SK-N-SH (cell line): ENCODE results near the gene NRG3. TPM values are rescaled to one million over a fixed set of nuclear protein-coding genes. Genes with fewer than 3 reads are reported as not detected.

Source experiments
- CTCF ChIA-PET: fragments of 300-600, 350-600 bp; formaldehyde crosslinking; extraction: SDS; loops from one replicate; lab custom pipeline; 2021; lab: Yijun Ruan, JAX
- POLR2A ChIA-PET: fragments of 350-600 bp; sonication (Branson Sonifier 250); formaldehyde crosslinking; extraction: SDS; loops from one replicate; lab custom pipeline; 2020; ENCODE audit warnings: antibody characterized with exemption, inconsistent platforms; lab: Yijun Ruan, JAX
- DNase-seq: peaks from one replicate; pipeline ENCODE4 v3.0.0; 2012
- H2AFZ ChIP-seq: fragments of 200-600 bp; sonication (generic); 2 replicates; pipeline ENCODE4 v1.8.1; 2016; ENCODE audit warnings: antibody characterized with exemption, mild to moderate bottlenecking, low read depth
- H3F3A ChIP-seq: fragments of 200-600 bp; sonication (generic); replicated peaks from 2 replicates; pipeline ENCODE3; 2016; ENCODE audit warnings: antibody characterized with exemption, mild to moderate bottlenecking; ENCODE audit not compliant: insufficient read depth
- H3K27ac ChIP-seq, 2 experiments: fragments of 200-500 bp in 1 of 2; fragments of 200-600 bp in 1 of 2; sonication (Bioruptor generic) in 1 of 2; sonication (generic), shearing (Covaris generic) in 1 of 2; 2 replicates each; pipeline versions ENCODE4 v1.5.1 to v1.6.1; 2014 to 2016; ENCODE audit warnings: low read depth in 2 of 2, inconsistent platforms in 1 of 2, low read length in 1 of 2, mild to moderate bottlenecking in 1 of 2, mixed read lengths in 1 of 2
- H3K27me3 ChIP-seq: fragments of 200-600 bp; sonication (generic), shearing (Covaris generic); 2 replicates; pipeline ENCODE4 v1.6.1; 2016; ENCODE audit warnings: mixed run types; ENCODE audit not compliant: insufficient read depth
- H3K36me3 ChIP-seq, 2 experiments: fragments of 200-500 bp in 1 of 2; fragments of 200-600 bp in 1 of 2; sonication (Bioruptor generic) in 1 of 2; sonication (generic) in 1 of 2; replicated peaks in 1 of 2; 2 replicates each; pipeline versions ENCODE3 to v1.5.1; 2014 to 2016; ENCODE audit warnings: low read length in 1 of 2, mild to moderate bottlenecking in 1 of 2; ENCODE audit not compliant: insufficient read depth in 2 of 2, control insufficient read depth in 1 of 2
- H3K4me1 ChIP-seq, 2 experiments: fragments of 200-500 bp in 1 of 2; fragments of 200-600 bp in 1 of 2; sonication (Bioruptor generic) in 1 of 2; sonication (generic), shearing (Covaris generic) in 1 of 2; 2 replicates each; pipeline versions ENCODE4 v1.5.1 to v1.6.1; 2014 to 2016; ENCODE audit warnings: low read depth in 1 of 2, low read length in 1 of 2, mixed run types in 1 of 2; ENCODE audit not compliant: insufficient read depth in 2 of 2, control insufficient read depth in 1 of 2
- H3K4me2 ChIP-seq: fragments of 200-600 bp; sonication (generic), shearing (Covaris generic); 2 replicates; pipeline ENCODE4 v1.6.1; 2017; ENCODE audit warnings: mixed run types
- H3K4me3 ChIP-seq, 2 experiments: fragments of 200-500 bp in 1 of 2; fragments of 200-600 bp in 1 of 2; sonication (Bioruptor generic) in 1 of 2; sonication (generic), shearing (Covaris generic) in 1 of 2; 2 replicates each; pipeline versions ENCODE4 v1.5.1 to v1.8.1; 2014 to 2016; ENCODE audit warnings: low read depth in 2 of 2, inconsistent platforms in 1 of 2, low read length in 1 of 2, mild to moderate bottlenecking in 1 of 2, mixed read lengths in 1 of 2, moderate library complexity in 1 of 2
- H3K79me2 ChIP-seq: fragments of 200-600 bp; sonication (generic); 2 replicates; pipeline ENCODE4 v1.8.1; 2017; ENCODE audit warnings: mild to moderate bottlenecking; ENCODE audit not compliant: insufficient read depth
- H3K9ac ChIP-seq: fragments of 200-600 bp; sonication (generic); 2 replicates; pipeline ENCODE4 v1.6.1; 2017; ENCODE audit warnings: mixed run types
- H3K9me2 ChIP-seq: fragments of 200-600 bp; sonication (generic); 2 replicates; pipeline ENCODE4 v1.6.1; 2017; ENCODE audit warnings: mixed run types
- H3K9me3 ChIP-seq: fragments of 200-600 bp; sonication (generic); 2 replicates; pipeline ENCODE4 v1.6.1; 2017; ENCODE audit warnings: mixed run types, mild to moderate bottlenecking, moderate library complexity
- H4K20me1 ChIP-seq: fragments of 200-600 bp; sonication (generic); 2 replicates; pipeline ENCODE4 v1.6.1; 2017; ENCODE audit warnings: mild to moderate bottlenecking, mixed run types; ENCODE audit not compliant: insufficient read depth
- CTCF ChIP-seq: fragments of 200-600 bp; sonication (generic); IDR thresholded peaks from 2 replicates; pipeline ENCODE4 v1.6.1; 2017; ENCODE audit warnings: antibody characterized with exemption, mild to moderate bottlenecking, moderate library complexity
- EP300 ChIP-seq, 2 experiments: IDR thresholded peaks; 2 replicates each; pipeline versions ENCODE4 v1.4.0 to v1.6.1; 2012; ENCODE audit warnings: borderline replicate concordance in 1 of 2, low read depth in 1 of 2, low read length in 1 of 2
- FOXJ3 ChIP-seq: sonication (generic); formaldehyde crosslinking; IDR thresholded peaks from 2 replicates; pipeline ENCODE4 v1.5.1; 2020; ENCODE audit warnings: mild to moderate bottlenecking, missing genetic modification reagents
- GATA2 ChIP-seq: sonication (generic); formaldehyde crosslinking; IDR thresholded peaks from 2 replicates; pipeline ENCODE4 v1.5.0; 2020; ENCODE audit warnings: mild to moderate bottlenecking, missing genetic modification reagents
- IRF3 ChIP-seq: fragments of 150-350 bp; IDR thresholded peaks from 2 replicates; pipeline ENCODE4 v1.6.1; 2016; ENCODE audit warnings: mild to moderate bottlenecking, low read depth, low read length
- JUND ChIP-seq: IDR thresholded peaks from 2 replicates; pipeline ENCODE4 v1.4.0; 2012
- MEF2A ChIP-seq: IDR thresholded peaks from 2 replicates; pipeline ENCODE4 v1.4.0; 2012; ENCODE audit warnings: low read depth, borderline replicate concordance
- MXI1 ChIP-seq: IDR thresholded peaks from 2 replicates; pipeline ENCODE4 v1.6.1; 2012; ENCODE audit warnings: mild to moderate bottlenecking, low read depth, low read length, improper control_type of control experiment
- NRF1 ChIP-seq: IDR thresholded peaks from 2 replicates; pipeline ENCODE4 v1.6.1; 2012; ENCODE audit warnings: low read depth, mild to moderate bottlenecking, low read length
- PBX3 ChIP-seq: IDR thresholded peaks from 2 replicates; pipeline ENCODE4; 2012
- RCOR1 ChIP-seq: fragments of 150-350 bp; IDR thresholded peaks from 2 replicates; pipeline ENCODE4 v1.6.1; 2017; ENCODE audit warnings: antibody characterized with exemption, low read length
- RFX5 ChIP-seq: IDR thresholded peaks from 2 replicates; pipeline ENCODE4 v1.6.1; 2012; ENCODE audit warnings: mild to moderate bottlenecking, improper control_type of control experiment, low read length
- SIN3A ChIP-seq: IDR thresholded peaks from 2 replicates; pipeline ENCODE4 v1.6.1; 2012; ENCODE audit warnings: low read depth, mild to moderate bottlenecking, low read length, moderate library complexity, borderline replicate concordance
- SMC3 ChIP-seq: IDR thresholded peaks from 2 replicates; pipeline ENCODE4 v1.6.1; 2012; ENCODE audit warnings: low read depth, low read length, improper control_type of control experiment
- TAF1 ChIP-seq: IDR thresholded peaks from 2 replicates; pipeline ENCODE4 v1.6.1; 2012; ENCODE audit warnings: low read depth, mild to moderate bottlenecking, low read length, moderate library complexity, borderline replicate concordance
- TCF12 ChIP-seq: IDR thresholded peaks from 2 replicates; pipeline ENCODE4 v1.4.0; 2012
- TEAD4 ChIP-seq: IDR thresholded peaks from 2 replicates; pipeline ENCODE4 v1.4.0; 2012; ENCODE audit warnings: mild to moderate bottlenecking, borderline replicate concordance; ENCODE audit not compliant: insufficient read depth
- ZBTB33 ChIP-seq: IDR thresholded peaks from 2 replicates; pipeline ENCODE4 v1.4.0; 2012; ENCODE audit warnings: low read depth, borderline replicate concordance
- WGBS: methylation state at CpG from one replicate; pipeline ENCODE4 v1.1.6; 2017; ENCODE audit warnings: low lambda C conversion rate; 5-methylcytosine and 5-hydroxymethylcytosine counted together
- polyA plus RNA-seq, 3 experiments: library from polyadenylated mRNA; depleted of rRNA; stranded (reverse); fragments of >200 nt; gene quantifications; 2 replicates each; pipeline ENCODE4 v1.2.3, GENCODE V29; 2012

NRG3 gene
- polyA plus RNA-seq, 1 of the 3 experiments (the other 2 are of a cell fraction): 0.03 TPM

GRCh38 chr10:82628373-82628772 lies 753.4 kb downstream of the NRG3 start:
- no peaks in the 10 kb centered on the region; a peak in 2 of 4 replicates for H3K4me1 ChIP-seq
- no peak overlapping the region for H3K4me3 ChIP-seq
- no peaks in the 10 kb centered on the region for H3K9me2 ChIP-seq
- TF ChIP-seq FOXJ3 (no peak), TAF1 (no peak), SIN3A (no peak), RCOR1 (no peak), EP300 (IDR thresholded peaks at IDR 0.05; ENCODE audit: borderline replicate concordance in 1 of 2, low read depth in 1 of 2, low read length in 1 of 2) (no peak), TCF12 (no peak), TEAD4 (no peak), RFX5 (no peak), IRF3 (no peak), JUND (no peak)
- POLR2A ChIA-PET: no interaction called here
- H3K27ac ChIP-seq: no peak overlapping the region
- H2AFZ ChIP-seq: no peak overlapping the region
- no peak overlapping the region for H3K9ac ChIP-seq
- WGBS: 61% methylated on average over 3 of the region's 3 CpGs
- no peaks in the 10 kb centered on the region for H3K27me3 ChIP-seq
- no peak for DNase-seq
- H3K9me3 ChIP-seq: no peaks in the 10 kb centered on the region
- H4K20me1 ChIP-seq: no peaks in the 10 kb centered on the region
- no peaks in the 10 kb centered on the region for H3F3A ChIP-seq
- H3K36me3 ChIP-seq: no peaks in the 10 kb centered on the region
- H3K4me2 ChIP-seq: no peak overlapping the region
- H3K79me2 ChIP-seq: no peaks in the 10 kb centered on the region
- CTCF ChIA-PET: no interaction called here

- POLR2A ChIA-PET: no interaction called here
- H3K36me3 ChIP-seq: no peaks in the 10 kb centered on the region
Measured at GRCh38 chr10:82643076-82643475, 768.1 kb downstream of the NRG3 start.

More at GRCh38 chr10:82643076-82643475, 768.1 kb downstream of the NRG3 start:
- H2AFZ ChIP-seq: 0 out of 2 replicates have a peak overlapping the region, but pooled peaks have one; percentile 46
- no peaks in the 10 kb centered on the region for H4K20me1 ChIP-seq
- peak; percentile 17 for DNase-seq
- H3K4me2 ChIP-seq: no peak overlapping the region
- H3K9me2 ChIP-seq: no peaks in the 10 kb centered on the region
- TF ChIP-seq SMC3 (no peak), EP300 (IDR thresholded peaks at IDR 0.05; ENCODE audit: borderline replicate concordance in 1 of 2, low read depth in 1 of 2, low read length in 1 of 2) (peak in 1 of 2 experiments; percentile 81; a peak in 2 of 4 replicates), TCF12 (peak; percentile 25; the same call in 1 of the 2 replicates), MXI1 (no peak), GATA2 (CRISPR knock-in tag) (0 out of 2 replicates have a peak, but pooled peaks have one; percentile 12), MEF2A (no peak), CTCF (no peak), NRF1 (no peak), PBX3 (peak; percentile 34; the same call in 1 of the 2 replicates), TEAD4 (no peak), ZBTB33 (no peak)
- CTCF ChIA-PET: no interaction called here
- H3F3A ChIP-seq: no peaks in the 10 kb centered on the region
- peak overlapping the region in 1 of 2 experiments; percentile 70; a peak in 2 of 4 replicates for H3K27ac ChIP-seq
- no peaks in the 10 kb centered on the region for H3K27me3 ChIP-seq
- H3K4me3 ChIP-seq: no peak overlapping the region
- no peak overlapping the region for H3K9ac ChIP-seq
- H3K9me3 ChIP-seq: no peaks in the 10 kb centered on the region
- no peaks in the 10 kb centered on the region for H3K79me2 ChIP-seq
- 6% methylated on average over 1 of the region's 1 CpG for WGBS
- H3K4me1 ChIP-seq: peaks cover 0 to 10% of the 10 kb centered on the region in 2 experiments; a peak in 2 of 4 replicates
